Adrenal gland (tissue), 12 donors: ENCODE data around the gene PRMT9. TPM values are rescaled to one million over a fixed set of nuclear protein-coding genes. Genes with fewer than 3 reads are reported as not detected.

Experiments used
- DNase-seq, 7 donors: peaks; one replicate each; pipeline ENCODE4 v3.0.0-alpha.2; 2019 to 2020
- H3K27ac ChIP-seq, 5 donors: fragments of 200-600 bp; sonication (generic) in 4 of 5; 1 replicate in 3 of 5; 2 replicates in 2 of 5; pipeline versions ENCODE4 v1.5.1 to v1.8.0; 2016 to 2020; ENCODE audit warnings: mild to moderate bottlenecking in 1 of 5
- H3K27me3 ChIP-seq: fragments of 200-600 bp; 2 replicates; pipeline ENCODE4 v1.8.0; 2021
- H3K36me3 ChIP-seq, 2 donors: fragments of 200-600 bp; replicated peaks in 1 of 2; 1 replicate in 1 of 2; 2 replicates in 1 of 2; pipeline versions ENCODE4 v1.5.1 to v1.8.0; 2018 to 2022
- H3K4me1 ChIP-seq, 2 donors: fragments of 200-600 bp; replicated peaks in 1 of 2; 1 replicate in 1 of 2; 2 replicates in 1 of 2; pipeline versions ENCODE4 v1.5.1 to v1.8.0; 2018 to 2021
- H3K4me3 ChIP-seq, 4 donors: fragments of 200-600 bp; sonication (generic) in 3 of 4; one replicate each; pipeline ENCODE4 v1.5.1; 2016 to 2018
- H3K9me3 ChIP-seq, 3 donors: fragments of 200-600 bp; sonication (generic) in 1 of 3; replicated peaks in 1 of 3; 1 replicate in 2 of 3; 2 replicates in 1 of 3; pipeline versions ENCODE4 v1.5.1 to v1.8.0; 2016 to 2021
- CTCF ChIP-seq, 6 experiments: fragments of 450-650 bp in 4 of 6; fragments of 200-600 bp in 2 of 6; sonication (generic) in 1 of 6; IDR thresholded peaks; 1 replicate in 5 of 6; 2 replicates in 1 of 6; pipeline versions ENCODE4 v1.5.1 to v1.8.0; 2016 to 2021; ENCODE audit warnings: antibody characterized with exemption in 6 of 6, mild to moderate bottlenecking in 2 of 6, moderate library complexity in 1 of 6
- POLR2A ChIP-seq, 2 donors: fragments of 450-650 bp; IDR thresholded peaks; one replicate each; pipeline ENCODE4 v1.6.1; 2017; ENCODE audit warnings: antibody characterized with exemption in 2 of 2, mild to moderate bottlenecking in 2 of 2, moderate library complexity in 1 of 2
- WGBS, 4 donors: extraction: QIAGEN DNeasy Blood & Tissue Kit in 2 of 4; methylation state at CpG; one replicate each; pipeline versions ENCODE4 v1.1.5 to v1.1.7; 2013 to 2017; 5-methylcytosine and 5-hydroxymethylcytosine counted together
- intact Hi-C, 2 donors: fragments of 100-400 bp; cut with DNase I; formaldehyde crosslinking; loops; one replicate each; pipeline versions ENCODE4 v1.14.1 to v1.15.0; 2022 to 2023
- polyA plus RNA-seq, 3 donors: library from polyadenylated mRNA; stranded (reverse); fragments of 200-250 nt in 2 of 3; fragments of 350-450 nt in 1 of 3; fragmentation: Illumina TruSeq in 1 of 3; extraction: RNeasy Lipid Tissue Mini Kit (QIAGEN cat#74804) in 1 of 3; gene quantifications; one replicate each; pipeline ENCODE4 v1.2.3, GENCODE V29; 2013 to 2014
- total RNA-seq, 9 donors: library from RNA; depleted of rRNA in 4 of 9; stranded (reverse); fragments of >200 nt in 4 of 9; fragments of 120-200 nt in 1 of 9; fragmentation: NEBNext Ultra II Directional in 1 of 9; extraction: Animal tissue kit (Norgen Biotek cat#: 25700) in 1 of 9; gene quantifications; one replicate each; pipeline versions ENCODE4 v1.1.0 to v1.2.4, GENCODE V29; 2013 to 2023
- donor health status: healthy with polysubstance abuse.
- donor health status: Bipolar disorder and iron deficiency.
- donor health status: DM: yes; HTN: yes; CAD: no.
- donor health status: DM: no; HTN: no; CAD: no.
- donor health status: DM: no; HTN: no; CAD: no.
- donor health status: DM: yes; HTN: yes; CAD: no.

Gene PRMT9
- total and polyA plus RNA-seq, 12 donors, result 5.4 to 19.6 (median 11.3) TPM

- DNase-seq, result no peak
- no peaks in the 10 kb centered on the region for H3K4me1 ChIP-seq
- intact Hi-C loops, result no loop called here
- H3K27ac ChIP-seq, result no peak overlapping the region
- peaks cover 0 to 34% of the 10 kb centered on the region in 2 donors for H3K36me3 ChIP-seq
- no peaks in the 10 kb centered on the region for H3K9me3 ChIP-seq
- TF ChIP-seq POLR2A (IDR thresholded peaks at IDR 0.05), result no peak
- TF ChIP-seq CTCF (IDR thresholded peaks at IDR 0.05), result no peak
- no peaks in the 10 kb centered on the region for H3K27me3 ChIP-seq
- H3K4me3 ChIP-seq, result no peak overlapping the region
Observed at GRCh38 chr4:147639388-147639787, 44.6 kb downstream of the PRMT9 start.

GRCh38 chr4:147638942-147639341 is 45.0 kb downstream of the PRMT9 start:
- Histone ChIP-seq H3K9me3 (no peaks in the 10 kb centered on the region), H3K27me3 (no peaks in the 10 kb centered on the region), H3K27ac (no peak overlapping the region), H3K4me3 (no peak overlapping the region), H3K4me1 (no peaks in the 10 kb centered on the region), H3K36me3 (peaks cover 0 to 39% of the 10 kb centered on the region in 2 donors)
- TF ChIP-seq POLR2A (IDR thresholded peaks at IDR 0.05), result no peak
- TF ChIP-seq CTCF (IDR thresholded peaks at IDR 0.05), result no peak
- 80 to 98% (median 81%) methylated on average over 2 of the region's 2 CpGs for WGBS, 4 donors
- DNase-seq, result no peak
- intact Hi-C loops, result no loop called here

- no peak overlapping the region for H3K4me3 ChIP-seq
- peaks cover 0 to 45% of the 10 kb centered on the region in 2 donors for H3K36me3 ChIP-seq
- DNase-seq, result no peak
- TF ChIP-seq CTCF (IDR thresholded peaks at IDR 0.05) (no peak), POLR2A (IDR thresholded peaks at IDR 0.05) (no peak)
- H3K9me3 ChIP-seq, result no peaks in the 10 kb centered on the region
- intact Hi-C loops, result no loop called here
- H3K27ac ChIP-seq, result no peak overlapping the region
- no peaks in the 10 kb centered on the region for H3K27me3 ChIP-seq
- no peaks in the 10 kb centered on the region for H3K4me1 ChIP-seq
- WGBS, 4 donors, result 80 to 91% (median 85%) methylated on average over 1 of the region's 1 CpG
Observed at GRCh38 chr4:147638365-147638764, 45.6 kb downstream of the PRMT9 start.

- TF ChIP-seq CTCF (IDR thresholded peaks at IDR 0.05) (no peak), POLR2A (IDR thresholded peaks at IDR 0.05) (no peak)
- DNase-seq, result no peak
- H3K27me3 ChIP-seq, result no peaks in the 10 kb centered on the region
- H3K9me3 ChIP-seq, result no peaks in the 10 kb centered on the region
- peaks cover 0 to 45% of the 10 kb centered on the region in 2 donors for H3K36me3 ChIP-seq
- intact Hi-C loops, result no loop called here
- H3K4me1 ChIP-seq, result no peaks in the 10 kb centered on the region
- no peak overlapping the region for H3K4me3 ChIP-seq
- H3K27ac ChIP-seq, result no peak overlapping the region
Observed at GRCh38 chr4:147635348-147635747, 48.6 kb downstream of the PRMT9 start.
